Gastroesophageal sphincter (tissue), 4 donors: ENCODE measurements around the gene ITGA11. TPM values are rescaled to one million over a fixed set of nuclear protein-coding genes. Genes with fewer than 3 reads are reported as not detected.

ENCODE experiments used
- ATAC-seq: fragments of 150-250 bp; one replicate; pipeline ENCODE4 v1.9.1; 2016; ENCODE audit warnings: mild to moderate bottlenecking, moderate library complexity
- H3K27ac ChIP-seq, 4 donors: fragments of 200-600 bp; sonication (generic) in 3 of 4; 1 replicate in 3 of 4; 2 replicates in 1 of 4; pipeline ENCODE4 v1.5.1; 2016 to 2019
- H3K27me3 ChIP-seq: fragments of 200-600 bp; sonication (generic); one replicate; pipeline ENCODE4 v1.5.1; 2019
- H3K36me3 ChIP-seq, 2 donors: fragments of 200-600 bp; sonication (generic); one replicate each; pipeline ENCODE4 v1.5.1; 2019; ENCODE audit warnings: control low read depth in 1 of 2
- H3K4me1 ChIP-seq, 3 donors: fragments of 200-600 bp; sonication (generic); 1 replicate in 2 of 3; 2 replicates in 1 of 3; pipeline ENCODE4 v1.5.1; 2016 to 2019; ENCODE audit warnings: control low read depth in 2 of 3
- H3K4me3 ChIP-seq, 2 donors: fragments of 200-600 bp; sonication (generic); one replicate each; pipeline ENCODE4 v1.5.1; 2019; ENCODE audit warnings: mild to moderate bottlenecking in 1 of 2, moderate library complexity in 1 of 2
- H3K9me3 ChIP-seq, 3 donors: fragments of 200-600 bp; sonication (generic); one replicate each; pipeline ENCODE4 v1.5.1; 2017 to 2019; ENCODE audit warnings: control low read depth in 2 of 3
- EP300 ChIP-seq: sonication (generic); formaldehyde crosslinking; IDR thresholded peaks from one replicate; pipeline ENCODE4 v1.6.1; 2017; ENCODE audit warnings: antibody characterized with exemption, mild to moderate bottlenecking
- POLR2A ChIP-seq, 2 donors: fragments of 450-650 bp; IDR thresholded peaks; one replicate each; pipeline ENCODE4 v1.6.1; 2017; ENCODE audit warnings: antibody characterized with exemption in 2 of 2, mild to moderate bottlenecking in 2 of 2, moderate library complexity in 1 of 2
- POLR2AphosphoS5 ChIP-seq: sonication (generic); formaldehyde crosslinking; IDR thresholded peaks from one replicate; pipeline ENCODE4 v1.6.1; 2017; ENCODE audit warnings: antibody characterized with exemption
- WGBS, 2 donors: methylation state at CpG; one replicate each; pipeline ENCODE4 v1.1.5; 2018; ENCODE audit warnings: low coverage in 1 of 2; 5-methylcytosine and 5-hydroxymethylcytosine counted together
- total RNA-seq, 4 donors: library from RNA; depleted of rRNA; stranded (reverse); fragments of >200 nt; gene quantifications; one replicate each; pipeline ENCODE4 v1.1.0, GENCODE V29; 2016
- TF ChIP-seq, protein P1 (sequence below), 4 experiments: fragments of 200-600 bp in 2 of 4; fragments of 450-650 bp in 2 of 4; sonication (generic) in 1 of 4; IDR thresholded peaks; one replicate each; pipeline ENCODE4 v1.5.1; 2017 to 2019; ENCODE audit warnings: antibody characterized with exemption in 4 of 4, mild to moderate bottlenecking in 2 of 4, moderate library complexity in 2 of 4

ITGA11 gene
- total RNA-seq, 4 donors from 2014 or later = 3.8 to 9.5 (median 6.7) TPM

GRCh38 chr15:68274201-68274848 is 157.6 kb downstream of the ITGA11 start:
- H3K4me3 ChIP-seq = no peak overlapping the region
- H3K4me1 ChIP-seq = peaks cover 6 to 54% (median 24%) of the 10 kb centered on the region in 3 donors
- H3K27ac ChIP-seq = peak overlapping the region in 3 of 4 donors; percentile 91 to 97 (median 94)
- WGBS, 2 donors = 71 to 84% methylated on average over 2 to 3 of the region's 5 CpGs
- TF ChIP-seq, protein P1, sequence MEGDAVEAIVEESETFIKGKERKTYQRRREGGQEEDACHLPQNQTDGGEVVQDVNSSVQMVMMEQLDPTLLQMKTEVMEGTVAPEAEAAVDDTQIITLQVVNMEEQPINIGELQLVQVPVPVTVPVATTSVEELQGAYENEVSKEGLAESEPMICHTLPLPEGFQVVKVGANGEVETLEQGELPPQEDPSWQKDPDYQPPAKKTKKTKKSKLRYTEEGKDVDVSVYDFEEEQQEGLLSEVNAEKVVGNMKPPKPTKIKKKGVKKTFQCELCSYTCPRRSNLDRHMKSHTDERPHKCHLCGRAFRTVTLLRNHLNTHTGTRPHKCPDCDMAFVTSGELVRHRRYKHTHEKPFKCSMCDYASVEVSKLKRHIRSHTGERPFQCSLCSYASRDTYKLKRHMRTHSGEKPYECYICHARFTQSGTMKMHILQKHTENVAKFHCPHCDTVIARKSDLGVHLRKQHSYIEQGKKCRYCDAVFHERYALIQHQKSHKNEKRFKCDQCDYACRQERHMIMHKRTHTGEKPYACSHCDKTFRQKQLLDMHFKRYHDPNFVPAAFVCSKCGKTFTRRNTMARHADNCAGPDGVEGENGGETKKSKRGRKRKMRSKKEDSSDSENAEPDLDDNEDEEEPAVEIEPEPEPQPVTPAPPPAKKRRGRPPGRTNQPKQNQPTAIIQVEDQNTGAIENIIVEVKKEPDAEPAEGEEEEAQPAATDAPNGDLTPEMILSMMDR (IDR thresholded peaks at IDR 0.05) = no peak
- TF ChIP-seq POLR2AphosphoS5 = no peak
- no peak for TF ChIP-seq POLR2A (IDR thresholded peaks at IDR 0.05)
- TF ChIP-seq EP300 = no peak
- H3K9me3 ChIP-seq = no peaks in the 10 kb centered on the region
- H3K36me3 ChIP-seq = no peaks in the 10 kb centered on the region
- no peaks in the 10 kb centered on the region for H3K27me3 ChIP-seq
- ATAC-seq = no peak

- TF ChIP-seq EP300 (no peak), POLR2AphosphoS5 (peak; percentile 50), POLR2A (IDR thresholded peaks at IDR 0.05) (no peak)
- TF ChIP-seq, protein P1 (IDR thresholded peaks at IDR 0.05) = no peak
- 17% methylated on average over 1 of the region's 1 CpG; no CpG with 5 or more reads in 1 of the 2 donors for WGBS, 2 donors
Measured at GRCh38 chr15:68272721-68273271, 159.2 kb downstream of the ITGA11 start.

DNA sequence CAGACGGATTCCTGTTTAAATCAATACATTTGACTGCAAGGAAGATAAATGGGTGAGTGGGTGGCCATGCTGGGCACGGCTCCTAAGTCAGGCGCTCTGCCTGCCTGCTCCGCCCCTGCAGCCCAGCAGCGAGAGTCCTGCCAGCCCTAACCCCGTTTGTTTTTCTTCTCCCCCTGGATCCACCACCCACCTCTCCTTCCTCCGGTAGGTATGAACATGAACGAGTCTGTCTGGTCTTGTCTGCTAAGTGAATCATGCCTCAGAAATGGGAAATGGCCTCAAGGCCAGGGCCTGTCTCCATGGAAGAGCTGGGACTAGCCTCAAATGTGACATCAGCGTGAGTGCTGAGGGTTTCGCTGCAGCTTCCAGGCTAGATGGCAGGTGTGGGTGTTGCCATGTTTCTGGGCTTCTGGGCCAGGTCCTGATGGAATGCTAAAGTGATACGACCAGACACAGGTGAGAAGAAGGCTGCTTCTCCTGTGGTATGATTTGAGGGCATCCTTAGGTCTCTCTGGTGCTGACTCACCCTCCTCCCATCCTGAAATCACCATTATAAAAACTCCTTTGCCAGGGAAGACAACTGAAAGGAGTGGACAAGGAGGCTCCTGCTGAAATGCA is 160.0 kb downstream of the ITGA11 start:
- peak; percentile 61 for ATAC-seq
- no peak for TF ChIP-seq POLR2A (IDR thresholded peaks at IDR 0.05)
- TF ChIP-seq POLR2AphosphoS5 = peak; percentile 61

More at GRCh38 chr15:68272721-68273271, 159.2 kb downstream of the ITGA11 start:
- H3K27ac ChIP-seq = peak overlapping the region; percentile 58 to 97 (median 92)
- H3K4me1 ChIP-seq = peaks cover 6 to 49% (median 24%) of the 10 kb centered on the region in 3 donors
- no peaks in the 10 kb centered on the region for H3K9me3 ChIP-seq
- H3K27me3 ChIP-seq = no peaks in the 10 kb centered on the region
- no peak overlapping the region for H3K4me3 ChIP-seq
- no peaks in the 10 kb centered on the region for H3K36me3 ChIP-seq
- no peak for ATAC-seq

DNA sequence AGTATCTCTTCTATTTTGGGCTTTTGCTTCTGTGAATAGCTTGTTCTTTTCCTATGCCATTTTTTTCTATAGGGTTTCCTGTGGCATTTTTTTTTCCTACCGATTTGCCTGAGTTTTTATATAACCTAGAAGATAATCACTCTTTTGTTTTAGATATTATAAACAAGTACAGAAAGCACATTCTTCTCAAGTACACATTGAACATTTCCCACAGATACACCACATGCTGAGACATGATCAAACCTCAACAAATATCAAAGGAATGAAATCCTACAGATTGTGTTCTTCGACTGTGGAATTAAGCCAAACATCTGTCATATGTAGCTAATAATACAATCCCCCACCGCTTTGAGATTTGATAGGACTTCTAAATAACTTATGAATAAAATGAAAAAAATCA is 163.6 kb downstream of the ITGA11 start:
- WGBS, 2 donors = 27 to 28% methylated on average over 3 of the region's 3 CpGs
- TF ChIP-seq EP300 (no peak), POLR2AphosphoS5 (no peak), POLR2A (IDR thresholded peaks at IDR 0.05) (no peak)
- TF ChIP-seq, protein P1 (IDR thresholded peaks at IDR 0.05) = no peak
- Histone ChIP-seq H3K27ac (no peak overlapping the region), H3K27me3 (no peaks in the 10 kb centered on the region), H3K9me3 (no peaks in the 10 kb centered on the region), H3K4me3 (no peak overlapping the region), H3K36me3 (no peaks in the 10 kb centered on the region), H3K4me1 (peaks cover 6 to 27% (median 17%) of the 10 kb centered on the region in 3 donors)
- no peak for ATAC-seq

More for the DNA sequence above, 160.0 kb downstream of the ITGA11 start:
- Histone ChIP-seq H3K27ac (peak overlapping the region; percentile 58 to 97 (median 92)), H3K4me1 (peaks cover 6 to 49% (median 24%) of the 10 kb centered on the region in 3 donors), H3K36me3 (no peaks in the 10 kb centered on the region), H3K9me3 (no peaks in the 10 kb centered on the region), H3K27me3 (no peaks in the 10 kb centered on the region), H3K4me3 (peak overlapping the region in 1 of 2 donors; percentile 18)
- 21 to 37% methylated on average over 8 to 9 of the region's 11 CpGs for WGBS, 2 donors

- 72 to 85% methylated on average over 3 of the region's 3 CpGs for WGBS, 2 donors
- no peak for ATAC-seq
Measured at GRCh38 chr15:68265674-68266073, 166.3 kb downstream of the ITGA11 start.

More at GRCh38 chr15:68265674-68266073, 166.3 kb downstream of the ITGA11 start:
- Histone ChIP-seq H3K9me3 (no peaks in the 10 kb centered on the region), H3K4me3 (no peak overlapping the region), H3K36me3 (no peaks in the 10 kb centered on the region), H3K27ac (no peak overlapping the region), H3K27me3 (no peaks in the 10 kb centered on the region), H3K4me1 (peaks cover 0 to 2% (median 0%) of the 10 kb centered on the region in 3 donors)
- TF ChIP-seq, protein P1 (IDR thresholded peaks at IDR 0.05) = no peak
- TF ChIP-seq EP300 = no peak
- TF ChIP-seq POLR2A (IDR thresholded peaks at IDR 0.05) = no peak
- no peak for TF ChIP-seq POLR2AphosphoS5
